Tibial artery (tissue), 4 donors: ENCODE results near the gene TMCC1.
A peak's percentile ranks its signal among the peaks of the same experiment; 100 is the strongest.

Experiments
- DNase-seq, 2 donors: peaks; one replicate each; pipeline ENCODE4 v3.0.0-alpha.2; 2019
- H3K27ac ChIP-seq, 2 donors: fragments of 200-600 bp; sonication (generic) in 1 of 2; 1 replicate in 1 of 2; 2 replicates in 1 of 2; pipeline ENCODE4 v1.5.1; 2018 to 2019; ENCODE audit warnings: mild to moderate bottlenecking in 1 of 2
- H3K27me3 ChIP-seq, 2 donors: fragments of 200-600 bp; sonication (generic) in 1 of 2; one replicate each; pipeline versions ENCODE4 v1.5.1 to v1.6.0; 2016 to 2019
- H3K36me3 ChIP-seq, 3 donors: fragments of 200-600 bp; sonication (generic) in 2 of 3; one replicate each; pipeline ENCODE4 v1.5.1; 2016 to 2019; ENCODE audit warnings: mild to moderate bottlenecking in 2 of 3
- H3K4me1 ChIP-seq, 4 donors: fragments of 200-600 bp; sonication (generic) in 2 of 4; 1 replicate in 3 of 4; 2 replicates in 1 of 4; pipeline ENCODE4 v1.5.1; 2016 to 2019
- H3K4me3 ChIP-seq, 2 donors: fragments of 200-600 bp; sonication (generic) in 1 of 2; 1 replicate in 1 of 2; 2 replicates in 1 of 2; pipeline ENCODE4 v1.5.1; 2018 to 2019; ENCODE audit warnings: mild to moderate bottlenecking in 2 of 2
- H3K9me3 ChIP-seq, 3 donors: fragments of 200-600 bp; sonication (generic) in 1 of 3; one replicate each; pipeline ENCODE4 v1.5.1; 2016 to 2019
- intact Hi-C: fragments of 100-400 bp; cut with DNase I; formaldehyde crosslinking; loops from one replicate; pipeline ENCODE4 v1.15.0; 2023; ENCODE audit warnings: low total_unique reads
- TF ChIP-seq, protein P1 (sequence below), 2 experiments: fragments of 200-600 bp in 1 of 2; fragments of 450-650 bp in 1 of 2; IDR thresholded peaks; one replicate each; pipeline ENCODE4 v1.5.1; 2017 to 2019; ENCODE audit warnings: antibody characterized with exemption in 2 of 2, mild to moderate bottlenecking in 1 of 2, moderate library complexity in 1 of 2

The TMCC1 gene

DNA sequence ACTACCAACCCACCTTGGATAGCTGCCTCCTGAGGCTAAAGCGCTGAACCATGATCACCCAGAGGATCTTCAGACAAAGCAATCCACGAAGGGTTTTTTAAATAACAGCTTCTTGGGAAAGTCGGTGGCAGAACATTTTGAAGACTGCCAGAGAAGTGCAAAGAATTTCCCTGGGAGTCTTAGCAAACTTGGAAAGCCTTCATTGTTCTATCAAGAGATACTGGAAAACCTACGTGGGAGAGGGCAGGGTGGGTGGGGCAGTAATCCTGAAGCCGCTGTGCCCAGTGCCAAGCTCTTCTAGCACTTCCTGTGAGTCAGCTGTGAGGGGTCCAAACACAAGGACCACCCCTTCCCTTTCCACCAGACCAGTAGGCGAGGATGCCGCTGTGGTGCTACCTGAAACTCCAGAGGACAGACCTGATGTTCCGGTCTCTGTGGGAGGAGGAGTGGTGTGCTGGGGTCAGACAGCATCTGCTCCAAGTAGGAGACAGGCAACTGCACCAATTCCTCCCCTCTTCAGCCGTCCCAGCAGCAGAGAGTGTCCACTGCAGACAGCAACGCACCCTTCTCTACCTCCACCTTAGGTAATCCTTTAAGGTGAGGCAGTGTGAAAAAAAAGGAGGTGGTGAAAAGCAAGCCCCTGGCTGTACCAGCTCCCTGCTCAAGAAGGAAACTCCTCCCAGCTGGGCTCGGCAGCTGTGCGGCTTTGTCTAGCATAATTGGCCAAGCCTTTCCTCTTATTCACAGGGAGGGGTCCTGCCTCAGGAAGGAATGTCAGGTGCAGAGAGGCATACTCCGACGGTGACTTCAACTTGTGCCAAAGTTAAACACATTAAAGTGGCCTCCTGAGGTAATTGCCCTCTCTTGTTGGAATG is 99.0 kb downstream of the TMCC1 start:
- no peak overlapping the region for H3K4me3 ChIP-seq
- no peak for DNase-seq

DNA sequence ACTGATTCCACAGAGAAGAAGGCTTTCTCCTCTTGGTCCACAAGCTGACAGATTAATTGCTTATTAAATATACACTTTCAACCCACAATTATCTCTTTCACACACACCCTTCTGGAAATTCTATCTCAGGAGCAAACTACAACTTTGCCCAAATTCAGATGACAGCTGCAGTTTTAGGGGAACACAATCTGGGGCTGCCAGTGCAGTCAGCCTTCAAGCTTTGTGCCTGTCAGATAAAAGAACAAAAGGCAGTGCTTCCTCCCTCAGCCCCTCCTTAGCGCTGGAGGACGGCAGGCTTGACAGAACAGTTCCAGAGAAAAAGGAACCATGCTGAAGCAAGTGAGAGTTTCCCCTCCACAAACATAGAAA is 99.6 kb downstream of the TMCC1 start:
- peak in 1 of 2 donors; percentile 25 for DNase-seq
- H3K36me3 ChIP-seq: no peaks in the 10 kb centered on the region
- intact Hi-C loops: no loop called here
- H3K27ac ChIP-seq: no peak overlapping the region
- TF ChIP-seq, protein P1, sequence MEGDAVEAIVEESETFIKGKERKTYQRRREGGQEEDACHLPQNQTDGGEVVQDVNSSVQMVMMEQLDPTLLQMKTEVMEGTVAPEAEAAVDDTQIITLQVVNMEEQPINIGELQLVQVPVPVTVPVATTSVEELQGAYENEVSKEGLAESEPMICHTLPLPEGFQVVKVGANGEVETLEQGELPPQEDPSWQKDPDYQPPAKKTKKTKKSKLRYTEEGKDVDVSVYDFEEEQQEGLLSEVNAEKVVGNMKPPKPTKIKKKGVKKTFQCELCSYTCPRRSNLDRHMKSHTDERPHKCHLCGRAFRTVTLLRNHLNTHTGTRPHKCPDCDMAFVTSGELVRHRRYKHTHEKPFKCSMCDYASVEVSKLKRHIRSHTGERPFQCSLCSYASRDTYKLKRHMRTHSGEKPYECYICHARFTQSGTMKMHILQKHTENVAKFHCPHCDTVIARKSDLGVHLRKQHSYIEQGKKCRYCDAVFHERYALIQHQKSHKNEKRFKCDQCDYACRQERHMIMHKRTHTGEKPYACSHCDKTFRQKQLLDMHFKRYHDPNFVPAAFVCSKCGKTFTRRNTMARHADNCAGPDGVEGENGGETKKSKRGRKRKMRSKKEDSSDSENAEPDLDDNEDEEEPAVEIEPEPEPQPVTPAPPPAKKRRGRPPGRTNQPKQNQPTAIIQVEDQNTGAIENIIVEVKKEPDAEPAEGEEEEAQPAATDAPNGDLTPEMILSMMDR (IDR thresholded peaks at IDR 0.05): no peak
- H3K27me3 ChIP-seq: no peaks in the 10 kb centered on the region
- H3K4me3 ChIP-seq: no peak overlapping the region
- H3K4me1 ChIP-seq: peaks cover 0 to 20% (median 11%) of the 10 kb centered on the region in 4 donors
- no peaks in the 10 kb centered on the region for H3K9me3 ChIP-seq

More for the DNA sequence above, 99.0 kb downstream of the TMCC1 start:
- intact Hi-C loops: no loop called here
- TF ChIP-seq, protein P1 (IDR thresholded peaks at IDR 0.05): no peak
- no peak overlapping the region for H3K27ac ChIP-seq
- no peaks in the 10 kb centered on the region for H3K27me3 ChIP-seq
- no peaks in the 10 kb centered on the region for H3K36me3 ChIP-seq
- H3K4me1 ChIP-seq: peaks cover 0 to 25% (median 12%) of the 10 kb centered on the region in 4 donors
- no peaks in the 10 kb centered on the region for H3K9me3 ChIP-seq

DNA sequence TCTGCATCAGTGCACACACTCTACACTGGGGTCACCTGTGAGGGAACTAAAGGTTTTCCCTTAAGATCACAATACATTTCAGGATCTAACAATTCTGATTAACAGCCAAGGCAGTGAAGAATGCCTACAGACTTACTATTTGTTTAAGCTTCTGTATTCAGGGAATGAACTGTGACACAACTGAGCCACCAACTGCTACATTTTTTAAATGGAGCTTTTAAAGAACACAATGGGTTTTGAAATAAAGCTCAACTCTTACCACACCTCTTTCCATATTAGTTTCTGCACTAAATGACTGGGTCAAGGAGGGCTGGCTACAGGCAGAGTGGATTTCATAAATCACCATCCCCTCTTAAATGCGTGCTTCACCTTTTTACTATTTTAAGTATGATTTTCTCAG is 100.2 kb downstream of the TMCC1 start:
- no peak overlapping the region for H3K27ac ChIP-seq
- H3K4me3 ChIP-seq: no peak overlapping the region

DNA sequence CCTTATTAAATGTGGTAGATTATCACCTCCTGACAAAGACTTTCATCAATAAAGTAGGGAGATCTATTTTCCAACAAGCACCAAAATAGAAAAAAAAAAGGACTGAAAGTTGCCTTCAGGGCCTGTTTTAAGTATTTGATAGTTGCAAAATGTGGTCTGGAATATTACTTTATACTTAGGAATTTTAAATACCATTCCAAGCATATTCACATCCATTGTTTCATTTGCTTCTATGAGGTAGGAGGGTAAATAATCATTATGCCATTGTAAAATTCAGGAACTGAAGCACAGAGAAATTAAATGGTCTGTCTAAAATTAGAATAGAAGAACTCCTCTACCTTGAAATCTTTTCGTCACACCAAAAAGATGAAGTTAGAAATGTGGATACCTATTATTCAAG is 110.0 kb downstream of the TMCC1 start:
- intact Hi-C loops: no loop called here
- TF ChIP-seq, protein P1 (IDR thresholded peaks at IDR 0.05): no peak
- peaks cover 0 to 10% (median 0%) of the 10 kb centered on the region in 4 donors for H3K4me1 ChIP-seq
- H3K9me3 ChIP-seq: no peaks in the 10 kb centered on the region
- DNase-seq: no peak
- H3K4me3 ChIP-seq: no peak overlapping the region
- H3K27ac ChIP-seq: no peak overlapping the region
- H3K27me3 ChIP-seq: no peaks in the 10 kb centered on the region
- no peaks in the 10 kb centered on the region for H3K36me3 ChIP-seq

More for the DNA sequence above, 100.2 kb downstream of the TMCC1 start:
- intact Hi-C loops: no loop called here
- H3K36me3 ChIP-seq: no peaks in the 10 kb centered on the region
- peaks cover 0 to 20% (median 11%) of the 10 kb centered on the region in 4 donors for H3K4me1 ChIP-seq
- TF ChIP-seq, protein P1 (IDR thresholded peaks at IDR 0.05): no peak
- DNase-seq: no peak
- H3K9me3 ChIP-seq: no peaks in the 10 kb centered on the region
- no peaks in the 10 kb centered on the region for H3K27me3 ChIP-seq

DNA sequence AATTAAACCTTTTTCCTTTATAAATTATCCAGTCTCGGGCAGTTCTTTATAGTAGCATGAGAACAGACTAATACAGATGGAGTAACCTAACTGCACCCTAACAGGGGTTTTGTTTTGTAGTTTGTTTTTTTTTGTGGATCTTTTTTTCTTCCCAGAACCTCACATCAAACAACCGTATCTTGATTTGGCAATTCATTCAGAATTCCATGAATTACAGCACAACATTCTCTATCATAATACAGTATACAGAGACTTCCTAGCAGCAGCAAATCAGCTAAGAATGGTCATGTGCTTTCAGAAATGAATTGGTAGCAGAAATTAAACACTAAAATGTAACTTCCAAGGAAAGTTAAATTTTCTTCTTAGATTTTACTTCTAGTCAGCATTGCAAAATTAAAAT is 114.6 kb downstream of the TMCC1 start:
- intact Hi-C loops: no loop called here
- Histone ChIP-seq H3K27ac (no peak overlapping the region), H3K4me1 (peaks cover 0 to 15% (median 7%) of the 10 kb centered on the region in 4 donors), H3K27me3 (no peaks in the 10 kb centered on the region), H3K36me3 (no peaks in the 10 kb centered on the region), H3K4me3 (no peak overlapping the region), H3K9me3 (no peaks in the 10 kb centered on the region)
- TF ChIP-seq, protein P1 (IDR thresholded peaks at IDR 0.05): no peak
- no peak for DNase-seq
